Activated naive CD4-positive, alpha-beta T cell (primary cell): Measurements from ENCODE around the gene EVA1A.
A peak's percentile ranks its signal among the peaks of the same experiment; 100 is the strongest.

Source experiments
- DNase-seq, 4 experiments: peaks; one replicate each; lab custom pipeline; 2025; lab: John Stamatoyannopoulos, UW

Gene EVA1A

GRCh38 chr2:75562513-75562864 is 1.8 kb upstream of the EVA1A start:
- no peak for DNase-seq

DNA sequence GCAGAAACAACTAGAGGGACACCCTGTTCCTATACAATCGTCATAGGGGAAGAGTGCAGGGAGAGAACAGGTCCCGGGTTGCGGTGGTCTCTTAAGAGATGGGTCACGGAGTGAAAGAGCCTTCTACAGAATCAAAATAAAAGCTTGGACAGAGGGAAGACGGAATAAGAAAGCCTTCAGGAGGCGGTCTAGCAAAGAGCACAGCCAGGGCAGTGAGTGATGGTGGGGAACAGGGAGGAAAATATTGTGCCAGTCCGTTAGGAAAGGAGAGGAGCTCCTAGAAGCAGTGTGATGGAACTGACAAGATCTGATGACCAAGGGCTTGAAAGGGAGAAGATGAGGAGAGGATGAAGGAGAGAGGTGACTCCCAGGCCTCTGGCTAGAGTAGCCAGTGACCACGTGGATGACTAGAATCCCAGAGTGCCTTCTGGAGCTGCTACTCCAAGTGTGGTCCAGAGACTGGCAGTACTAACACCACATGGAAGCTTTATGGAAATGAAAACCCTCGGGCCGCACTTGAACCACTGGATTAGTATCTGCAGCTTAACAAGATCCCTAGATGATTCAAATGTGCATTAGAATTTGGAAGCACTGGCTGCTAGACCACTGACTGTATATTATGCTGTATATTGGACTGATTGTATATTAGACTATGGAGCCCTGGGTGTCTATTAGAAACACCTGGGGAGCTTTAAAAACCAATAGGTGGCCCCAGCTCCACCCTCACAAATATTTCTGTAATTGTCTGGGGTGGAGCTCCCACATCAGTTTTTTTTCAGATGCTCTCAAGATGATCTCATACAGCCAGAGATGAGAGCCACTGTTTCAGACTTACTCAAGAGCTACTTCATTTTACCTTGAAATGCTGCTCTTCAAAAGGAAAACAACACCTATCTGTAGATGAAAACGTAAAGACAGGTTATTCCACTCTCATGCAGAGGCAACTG is 1.1 kb upstream of the EVA1A start:
- DNase-seq = no peak

DNA sequence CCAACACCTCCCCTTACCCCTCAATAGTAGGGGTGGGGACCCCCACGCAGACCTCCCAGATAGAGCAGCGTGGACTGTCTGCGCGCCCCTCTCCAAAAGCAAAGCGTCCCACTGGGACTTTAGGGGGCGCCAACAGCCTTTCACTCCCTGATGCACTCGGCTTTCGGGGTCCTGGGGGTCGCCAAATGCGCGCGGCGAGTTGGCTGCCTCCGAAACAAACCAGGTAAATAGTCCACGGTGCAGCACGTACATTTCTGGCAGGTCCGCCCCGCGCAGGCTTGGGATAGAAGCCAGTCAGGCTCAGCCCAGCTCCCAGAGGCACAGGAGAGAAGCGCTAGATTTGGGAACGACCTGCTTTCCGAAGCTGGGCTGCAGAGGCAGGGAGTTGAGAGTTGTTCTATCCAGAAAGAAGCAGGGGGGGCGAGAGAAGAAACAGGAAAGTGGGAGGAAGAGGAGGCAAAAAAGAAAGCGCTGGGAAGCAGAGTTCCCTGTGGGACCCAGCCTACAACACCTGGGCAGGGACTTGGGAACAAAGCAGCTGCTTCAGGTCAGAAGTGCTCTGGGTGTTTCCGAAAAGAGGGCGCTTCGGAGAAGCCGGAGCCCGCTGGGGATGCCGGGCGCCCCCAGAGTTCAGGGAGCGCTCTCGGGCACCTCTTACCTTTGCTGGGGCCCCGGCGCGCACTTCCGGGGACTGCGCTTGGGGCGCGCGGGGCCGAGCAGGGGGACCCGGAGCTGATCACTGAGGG is 544 bp downstream of the EVA1A start:
- no peak for DNase-seq

DNA sequence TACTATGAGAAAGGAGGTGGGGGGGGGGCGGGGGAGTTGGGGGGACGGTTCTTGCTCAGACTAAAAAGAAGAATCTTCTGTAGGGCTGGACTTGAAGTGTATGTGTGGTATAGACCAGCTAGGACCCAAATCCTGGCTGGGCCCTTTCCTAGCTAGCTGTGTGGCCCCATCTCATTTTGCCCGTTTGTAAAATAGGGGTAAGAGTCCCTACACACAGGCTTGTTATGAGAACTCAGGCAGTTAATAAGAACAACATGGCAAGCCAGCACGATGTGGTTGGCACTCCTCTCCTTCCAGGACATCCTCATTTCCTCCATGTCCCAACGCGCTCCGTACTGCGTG is 1.1 kb downstream of the EVA1A start:
- DNase-seq = no peak

- DNase-seq = no peak
Measured at GRCh38 chr2:75558786-75559679, 1.7 kb downstream of the EVA1A start.

DNA sequence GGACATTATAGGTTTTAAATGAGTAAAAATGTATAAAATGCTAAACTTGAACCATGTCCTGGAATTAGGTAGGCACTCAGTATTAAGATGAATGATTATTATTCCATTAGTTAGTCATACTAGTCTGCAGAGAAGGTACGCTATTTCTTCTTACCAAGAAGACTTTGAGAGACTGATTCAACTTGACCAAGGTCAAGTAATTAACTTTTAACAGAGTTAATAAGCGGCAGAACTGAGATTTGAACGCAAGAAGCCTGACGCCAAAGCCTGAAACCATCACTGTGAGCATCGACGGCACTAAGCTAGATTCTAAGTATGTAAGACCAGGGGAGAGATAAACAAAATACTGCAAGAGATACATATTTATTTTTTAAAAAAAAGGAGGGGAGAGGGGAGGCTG is 2.6 kb downstream of the EVA1A start:
- no peak for DNase-seq

DNA sequence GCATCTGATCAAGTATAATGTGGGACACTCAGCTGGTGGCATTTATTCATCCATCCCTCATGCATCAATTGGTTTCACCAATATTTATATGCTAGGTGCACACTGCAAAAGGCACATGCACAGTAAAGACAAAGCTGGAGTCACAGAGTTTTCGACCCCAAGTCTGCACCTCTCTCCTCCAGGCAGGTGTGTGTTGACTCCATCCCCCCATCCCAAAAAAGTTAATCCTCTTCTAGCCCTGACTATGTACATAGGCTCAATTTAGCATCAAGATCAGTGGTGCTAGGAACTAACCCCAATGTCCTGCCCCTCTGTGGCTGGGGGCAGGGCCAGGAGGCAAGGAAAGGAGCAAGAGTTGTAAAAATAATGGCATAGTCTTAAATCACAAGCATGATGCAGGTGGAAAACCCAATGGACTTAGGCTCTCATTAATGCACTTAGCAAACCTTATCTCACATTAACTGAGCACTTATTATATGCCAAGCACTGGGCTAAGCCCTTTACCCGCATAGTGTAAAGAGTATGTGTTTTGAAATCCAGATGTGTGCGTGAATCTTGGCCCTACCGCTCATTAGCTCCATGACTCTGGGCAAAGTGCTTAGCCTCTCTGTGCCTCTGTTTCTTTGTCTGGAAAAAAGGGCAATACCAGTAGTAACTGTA is 3.1 kb downstream of the EVA1A start:
- no peak for DNase-seq

DNA sequence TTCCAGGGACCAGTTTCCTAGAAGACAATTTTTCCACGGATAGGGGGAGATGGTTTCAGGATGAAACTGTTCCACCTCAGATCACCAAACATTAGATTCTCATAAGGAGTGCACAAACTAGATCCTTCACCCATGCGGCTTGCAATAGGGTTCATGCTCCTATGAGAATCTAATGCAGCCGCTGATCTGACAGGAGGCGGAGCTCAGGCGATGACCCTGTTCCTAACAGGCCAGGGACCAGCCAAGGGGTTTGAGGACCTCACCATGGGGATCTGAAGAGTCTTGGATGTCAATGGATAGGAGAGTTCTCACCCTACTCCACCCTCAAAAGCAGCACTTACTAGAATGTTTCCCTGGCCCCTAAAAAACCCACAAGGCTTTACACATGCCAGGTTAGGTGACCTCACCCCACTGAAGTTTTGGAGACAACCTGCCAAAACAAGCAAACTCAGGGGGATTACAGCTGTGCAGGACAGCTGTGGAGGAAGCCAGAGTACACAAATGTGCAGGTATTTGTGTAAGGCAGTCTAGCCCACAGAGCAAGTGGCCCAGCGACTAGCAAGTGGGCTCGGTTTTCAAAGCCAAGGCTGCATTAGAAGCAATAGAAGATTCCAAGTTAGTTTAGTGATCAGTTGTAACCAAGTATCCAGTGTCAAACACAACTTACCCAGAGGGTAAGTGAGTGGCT is 3.9 kb downstream of the EVA1A start:
- DNase-seq = no peak

DNA sequence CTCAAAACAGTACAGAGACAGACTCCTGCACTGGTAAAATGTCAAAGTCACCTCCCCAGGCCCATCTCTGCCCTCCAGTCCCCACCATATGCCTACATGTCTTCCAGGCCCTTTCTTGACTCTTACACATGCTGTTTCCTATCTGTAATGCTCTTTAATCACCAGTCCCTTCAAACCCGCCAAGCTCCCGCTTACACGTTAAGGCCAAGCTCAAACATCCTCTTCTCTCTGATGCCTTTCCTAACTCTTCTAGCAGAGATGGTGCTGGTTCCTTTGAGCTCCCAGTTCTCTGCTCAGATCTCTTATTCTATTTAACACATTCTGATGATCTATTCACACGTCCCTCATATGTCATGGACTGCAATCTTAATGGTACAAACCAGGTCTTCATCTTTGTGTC is 5.0 kb downstream of the EVA1A start:
- DNase-seq = no peak

- no peak for DNase-seq
Measured at GRCh38 chr2:75553935-75554531, 6.7 kb downstream of the EVA1A start.

DNA sequence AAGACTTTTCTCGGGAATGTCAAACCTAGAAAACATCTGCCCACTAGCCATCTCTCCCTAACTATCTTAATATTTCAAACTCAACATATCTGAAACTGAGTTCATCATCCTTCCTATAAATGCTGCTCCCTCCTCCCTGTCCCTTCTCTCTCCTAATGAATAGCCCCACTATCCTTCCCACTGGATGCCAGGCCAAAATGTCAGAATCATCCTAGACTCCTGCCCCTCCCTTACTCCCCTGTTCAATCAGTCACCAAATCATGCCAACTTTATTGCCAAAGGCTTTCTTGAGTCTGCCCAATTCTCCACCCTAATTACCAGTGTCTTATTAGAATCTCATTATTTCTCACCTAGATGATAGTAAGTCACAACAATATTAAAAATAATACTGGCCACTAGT is 8.5 kb downstream of the EVA1A start:
- no peak for DNase-seq

GRCh38 chr2:75551434-75551833 is 9.3 kb downstream of the EVA1A start:
- DNase-seq = no peak

DNA sequence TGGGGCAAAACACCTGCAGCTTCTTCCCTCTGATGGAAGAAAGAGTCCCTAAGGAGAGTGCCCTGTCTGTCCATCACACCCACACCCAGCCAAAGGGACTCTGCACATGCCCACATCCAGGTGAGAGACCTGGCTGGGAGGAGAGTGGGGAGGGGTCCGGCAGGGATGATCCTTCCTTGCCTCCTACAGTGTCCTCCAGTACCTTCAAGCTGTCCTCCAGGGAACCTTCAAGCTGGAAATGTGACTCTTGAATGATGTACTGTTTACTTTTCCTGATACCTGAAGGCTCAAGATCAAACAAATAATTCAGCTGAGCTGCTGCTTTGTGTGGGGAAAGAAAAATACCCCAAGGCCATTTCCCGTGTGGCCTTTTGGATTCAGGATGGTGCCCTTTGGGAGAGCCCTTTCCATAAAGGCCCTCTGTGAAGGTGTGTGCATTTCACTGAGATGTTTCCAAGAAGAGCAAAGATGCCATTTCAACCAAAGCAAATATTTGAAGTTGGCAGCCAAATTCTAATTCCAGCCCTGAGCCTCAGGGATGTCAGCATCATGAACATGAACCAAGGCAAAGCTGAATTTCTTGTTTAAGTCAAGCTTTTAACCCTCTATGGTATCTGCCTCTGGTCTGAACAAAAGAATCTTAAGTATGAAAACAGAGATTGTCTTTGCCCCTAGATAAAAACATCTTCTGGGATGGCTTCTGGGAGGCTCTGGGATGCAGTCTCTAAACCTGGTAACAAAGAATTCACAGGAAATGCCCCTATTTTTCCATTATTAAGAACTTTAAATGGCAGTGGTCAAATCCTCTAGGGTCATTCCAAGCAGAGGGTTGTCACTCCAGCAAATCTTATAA is 11.1 kb downstream of the EVA1A start:
- DNase-seq = no peak

GRCh38 chr2:75548036-75548573 is 12.6 kb downstream of the EVA1A start:
- peak in 1 of 4 experiments; percentile 1 for DNase-seq

- DNase-seq = no peak
Measured at GRCh38 chr2:75547345-75548035, 13.2 kb downstream of the EVA1A start.

GRCh38 chr2:75545922-75546321 is 14.8 kb downstream of the EVA1A start:
- no peak for DNase-seq

- DNase-seq = no peak
Measured at GRCh38 chr2:75545387-75545786, 15.4 kb downstream of the EVA1A start.

GRCh38 chr2:75543446-75543845 is 17.3 kb downstream of the EVA1A start:
- DNase-seq = no peak

GRCh38 chr2:75541430-75541829 is 19.3 kb downstream of the EVA1A start:
- DNase-seq = no peak
